Left forelimb (tissue), 1 donor: ENCODE measurements around the gene CHD5.

Experiments
- DNase-seq: peaks from one replicate; pipeline ENCODE4 v3.0.0-alpha.2; 2018; ENCODE audit warnings: low spot score

CHD5 gene

GRCh38 chr1:6134206-6134605 lies 45.9 kb downstream of the CHD5 start:
- no peak for DNase-seq

GRCh38 chr1:6133146-6133895 lies 46.8 kb downstream of the CHD5 start:
- DNase-seq, result no peak

- no peak for DNase-seq
Measured at GRCh38 chr1:6131561-6131960, 48.6 kb downstream of the CHD5 start.

- DNase-seq, result no peak
Measured at GRCh38 chr1:6130596-6130995, 49.5 kb downstream of the CHD5 start.

- DNase-seq, result no peak
Measured at GRCh38 chr1:6130036-6130435, 50.1 kb downstream of the CHD5 start.

- no peak for DNase-seq
Measured at GRCh38 chr1:6129313-6129712, 50.8 kb downstream of the CHD5 start.

- DNase-seq, result no peak
Measured at GRCh38 chr1:6128276-6129081, 51.6 kb downstream of the CHD5 start.

- DNase-seq, result no peak
Measured at GRCh38 chr1:6127587-6128163, 52.4 kb downstream of the CHD5 start.

- DNase-seq, result no peak
Measured at GRCh38 chr1:6126521-6127067, 53.5 kb downstream of the CHD5 start.

GRCh38 chr1:6126028-6126427 lies 54.1 kb downstream of the CHD5 start:
- DNase-seq, result no peak

- no peak for DNase-seq
Measured at GRCh38 chr1:6125366-6125765, 54.8 kb downstream of the CHD5 start.

GRCh38 chr1:6124746-6125365 lies 55.3 kb downstream of the CHD5 start:
- DNase-seq, result no peak

- DNase-seq, result no peak
Measured at GRCh38 chr1:6124341-6124740, 55.8 kb downstream of the CHD5 start.

GRCh38 chr1:6123816-6124215 lies 56.3 kb downstream of the CHD5 start:
- DNase-seq, result no peak

GRCh38 chr1:6123083-6123482 lies 57.0 kb downstream of the CHD5 start:
- no peak for DNase-seq

GRCh38 chr1:6121651-6122370 lies 58.3 kb downstream of the CHD5 start:
- DNase-seq, result no peak

- no peak for DNase-seq
Measured at GRCh38 chr1:6121021-6121421, 59.1 kb downstream of the CHD5 start.

- DNase-seq, result no peak
Measured at GRCh38 chr1:6118415-6118814, 61.7 kb downstream of the CHD5 start.

GRCh38 chr1:6117624-6118023 lies 62.5 kb downstream of the CHD5 start:
- DNase-seq, result no peak

- no peak for DNase-seq
Measured at GRCh38 chr1:6117064-6117463, 63.1 kb downstream of the CHD5 start.

- no peak for DNase-seq
Measured at GRCh38 chr1:6116137-6116536, 64.0 kb downstream of the CHD5 start.

GRCh38 chr1:6113745-6114144 lies 66.4 kb downstream of the CHD5 start:
- no peak for DNase-seq
